SK-N-SH treated with all-trans-retinoic acid at 6 μM for 48 hours (cell line): ENCODE results near the gene POU5F2.

Source experiments
- ARNTL ChIP-seq: fragments of 450-650 bp; formaldehyde crosslinking; IDR thresholded peaks from 2 replicates; pipeline ENCODE4 v1.5.0; 2020; ENCODE audit warnings: low read depth, mild to moderate bottlenecking, moderate library complexity, borderline replicate concordance
- CREB5 ChIP-seq: fragments of 250-450 bp; sonication (Bioruptor Pico); IDR thresholded peaks from 2 replicates; pipeline ENCODE4 v1.5.1; 2020; ENCODE audit warnings: low read depth, mild to moderate bottlenecking, moderate library complexity
- CSDC2 ChIP-seq: fragments of 250-450 bp; sonication (Bioruptor Pico); IDR thresholded peaks from 2 replicates; pipeline ENCODE4 v1.5.0; 2020; ENCODE audit warnings: mild to moderate bottlenecking, moderate library complexity
- ESRRG ChIP-seq: fragments of 250-450 bp; sonication (Bioruptor Pico); IDR thresholded peaks from 2 replicates; pipeline ENCODE4 v1.6.1; 2021; ENCODE audit warnings: mild to moderate bottlenecking
- OSR1 ChIP-seq: fragments of 250-450 bp; sonication (Bioruptor Pico); IDR thresholded peaks from 2 replicates; pipeline ENCODE4 v1.8.0; 2022; ENCODE audit warnings: moderate library complexity, mild to moderate bottlenecking, inconsistent platforms
- PATZ1 ChIP-seq: fragments of 250-450 bp; sonication (Bioruptor Pico); IDR thresholded peaks from 2 replicates; pipeline ENCODE4 v1.8.0; 2020; ENCODE audit warnings: mild to moderate bottlenecking, moderate library complexity, borderline replicate concordance
- POU6F1 ChIP-seq: fragments of 250-450 bp; sonication (Bioruptor Pico); IDR thresholded peaks from 2 replicates; pipeline ENCODE4 v1.8.0; 2021; ENCODE audit warnings: low read depth, mild to moderate bottlenecking, moderate library complexity, borderline replicate concordance
- PPARA ChIP-seq: fragments of 250-450 bp; sonication (Bioruptor Pico); IDR thresholded peaks from 2 replicates; pipeline ENCODE4 v1.5.0; 2020; ENCODE audit warnings: mild to moderate bottlenecking, borderline replicate concordance
- RARB ChIP-seq: fragments of 250-450 bp; sonication (Bioruptor Pico); IDR thresholded peaks from 2 replicates; pipeline ENCODE4 v1.8.0; 2021; ENCODE audit warnings: mild to moderate bottlenecking, moderate library complexity
- SNAI2 ChIP-seq: fragments of 250-450 bp; sonication (Bioruptor Pico); IDR thresholded peaks from 2 replicates; pipeline ENCODE4 v1.5.0; 2020; ENCODE audit warnings: mild to moderate bottlenecking, moderate library complexity
- TCF4 ChIP-seq: fragments of 250-450 bp; sonication (Bioruptor Pico); IDR thresholded peaks from 2 replicates; pipeline ENCODE4 v1.8.0; 2021; ENCODE audit warnings: mild to moderate bottlenecking, moderate library complexity, borderline replicate concordance
- ZC3H10 ChIP-seq: fragments of 250-450 bp; sonication (Bioruptor Pico); IDR thresholded peaks from 2 replicates; pipeline ENCODE4 v1.5.1; 2021; ENCODE audit warnings: mild to moderate bottlenecking, moderate library complexity

- TF ChIP-seq ARNTL (CRISPR knock-in tag) = no peak
- no peak for TF ChIP-seq PATZ1 (CRISPR knock-in tag)
- TF ChIP-seq POU6F1 (CRISPR knock-in tag) = no peak
- TF ChIP-seq CREB5 (CRISPR knock-in tag) = no peak
- TF ChIP-seq RARB = no peak
- no peak for TF ChIP-seq PPARA (CRISPR knock-in tag)
- no peak for TF ChIP-seq OSR1 (CRISPR knock-in tag)
- TF ChIP-seq TCF4 = no peak
- no peak for TF ChIP-seq SNAI2 (CRISPR knock-in tag)
- TF ChIP-seq ZC3H10 = no peak
- no peak for TF ChIP-seq CSDC2 (CRISPR knock-in tag)
- no peak for TF ChIP-seq ESRRG (CRISPR knock-in tag)
Observed at GRCh38 chr5:93735378-93735777, 6.0 kb downstream of the POU5F2 start.
